Astrocyte (in vitro differentiated cells and primary cell): Measurements from ENCODE around the gene DDR1. TPM values are rescaled to one million over a fixed set of nuclear protein-coding genes. Genes with fewer than 3 reads are reported as not detected.
A peak's percentile ranks its signal among the peaks of the same experiment; 100 is the strongest.

Source experiments
- DNase-seq: peaks from one replicate; pipeline ENCODE4 v3.0.0-alpha.2; 2010; ENCODE audit warnings: low read depth
- FAIRE-seq: peaks from 2 replicates; lab custom pipeline; 2011; peaks lifted over from hg19 to GRCh38; lab: Jason Lieb, UNC
- H2AFZ ChIP-seq: 2 replicates; pipeline ENCODE4 v1.6.0; 2012; ENCODE audit warnings: low read depth, low read length, inconsistent platforms
- H3K27ac ChIP-seq: 2 replicates; pipeline ENCODE4 v1.5.1; 2011; ENCODE audit warnings: low read depth, low read length, inconsistent platforms
- H3K27me3 ChIP-seq: 2 replicates; pipeline ENCODE4 v1.6.0; 2011; ENCODE audit warnings: low read length, inconsistent platforms; ENCODE audit not compliant: insufficient read depth
- H3K36me3 ChIP-seq: 2 replicates; pipeline ENCODE4 v1.5.1; 2011; ENCODE audit warnings: low read length, inconsistent platforms; ENCODE audit not compliant: insufficient read depth
- H3K4me1 ChIP-seq: 2 replicates; pipeline ENCODE4 v1.5.1; 2011; ENCODE audit warnings: low read length, inconsistent platforms; ENCODE audit not compliant: insufficient read depth
- H3K4me2 ChIP-seq: 2 replicates; pipeline ENCODE4 v1.6.0; 2012; ENCODE audit warnings: low read length, inconsistent platforms
- H3K4me3 ChIP-seq: 2 replicates; pipeline ENCODE4 v1.5.1; 2011; ENCODE audit warnings: low read depth, mild to moderate bottlenecking, low read length, inconsistent platforms; ENCODE audit not compliant: insufficient read depth
- H3K79me2 ChIP-seq: 2 replicates; pipeline ENCODE4 v1.6.0; 2012; ENCODE audit warnings: mild to moderate bottlenecking, low read length, inconsistent platforms; ENCODE audit not compliant: insufficient read depth
- H3K9ac ChIP-seq: 2 replicates; pipeline ENCODE4 v1.6.0; 2012; ENCODE audit warnings: mild to moderate bottlenecking, low read length, inconsistent platforms
- H3K9me3 ChIP-seq: 2 replicates; pipeline ENCODE4 v1.5.1; 2012; ENCODE audit warnings: low read depth, mild to moderate bottlenecking, low read length, inconsistent platforms; ENCODE audit not compliant: insufficient read depth
- H4K20me1 ChIP-seq: 2 replicates; pipeline ENCODE4 v1.6.0; 2012; ENCODE audit warnings: low read length, inconsistent platforms; ENCODE audit not compliant: insufficient read depth
- H3K27ac Mint-ChIP-seq: one replicate; pipeline ENCODE4 v1.8.0; 2021; ENCODE audit warnings: mild to moderate bottlenecking, mixed read lengths; ENCODE audit not compliant: unreplicated experiment
- H3K27me3 Mint-ChIP-seq: one replicate; pipeline ENCODE4 v1.8.0; 2021; ENCODE audit warnings: low read depth, mixed read lengths; ENCODE audit not compliant: unreplicated experiment
- H3K36me3 Mint-ChIP-seq: one replicate; pipeline ENCODE4 v1.8.0; 2021; ENCODE audit warnings: low read depth, mixed read lengths; ENCODE audit not compliant: unreplicated experiment
- H3K4me1 Mint-ChIP-seq: one replicate; pipeline ENCODE4 v1.8.0; 2021; ENCODE audit warnings: low read depth, mixed read lengths; ENCODE audit not compliant: unreplicated experiment
- H3K4me3 Mint-ChIP-seq: one replicate; pipeline ENCODE4 v1.8.0; 2021; ENCODE audit warnings: mild to moderate bottlenecking, moderate library complexity, mixed read lengths; ENCODE audit not compliant: unreplicated experiment
- H3K9me3 Mint-ChIP-seq: one replicate; pipeline ENCODE4 v1.8.0; 2021; ENCODE audit warnings: mild to moderate bottlenecking, mixed read lengths; ENCODE audit not compliant: unreplicated experiment
- CTCF ChIP-seq: IDR thresholded peaks from 2 replicates; pipeline ENCODE4 v1.5.1; 2011; ENCODE audit warnings: low read depth, mild to moderate bottlenecking, inconsistent platforms, low read length, moderate library complexity; ENCODE audit not compliant: insufficient read depth
- EZH2 ChIP-seq: IDR thresholded peaks from 2 replicates; pipeline ENCODE4 v1.6.1; 2012; ENCODE audit warnings: mild to moderate bottlenecking, low read length, inconsistent platforms; ENCODE audit not compliant: insufficient read depth
- total RNA-seq: library from RNA; stranded (reverse); gene quantifications from 2 replicates; pipeline ENCODE4 v1.2.1, GENCODE V29; 2021

DDR1 gene
- total RNA-seq, 1 donor from 2014 or later = 144 TPM

GRCh38 chr6:30889496-30889885 is 5.2 kb downstream of the DDR1 start:
- no peaks in the 10 kb centered on the region for H3K27me3 Mint-ChIP-seq
- no peak for DNase-seq
- Histone ChIP-seq H3K27me3 (no peaks in the 10 kb centered on the region), H3K4me2 (no peak overlapping the region), H3K4me3 (no peak overlapping the region), H2AFZ (no peak overlapping the region), H3K27ac (no peak overlapping the region), H3K79me2 (peaks cover 54% of the 10 kb centered on the region), H3K9me3 (no peaks in the 10 kb centered on the region), H3K4me1 (peaks cover 45% of the 10 kb centered on the region), H3K9ac (no peak overlapping the region), H4K20me1 (peaks cover 17% of the 10 kb centered on the region), H3K36me3 (no peaks in the 10 kb centered on the region)
- peaks cover 41% of the 10 kb centered on the region for H3K4me1 Mint-ChIP-seq
- H3K27ac Mint-ChIP-seq = peak overlapping the region; percentile 91
- H3K9me3 Mint-ChIP-seq = no peaks in the 10 kb centered on the region
- TF ChIP-seq CTCF (no peak), EZH2 (no peak)
- peaks cover 29% of the 10 kb centered on the region for H3K36me3 Mint-ChIP-seq
- no peak for FAIRE-seq
- peak overlapping the region; percentile 50 for H3K4me3 Mint-ChIP-seq

DNA sequence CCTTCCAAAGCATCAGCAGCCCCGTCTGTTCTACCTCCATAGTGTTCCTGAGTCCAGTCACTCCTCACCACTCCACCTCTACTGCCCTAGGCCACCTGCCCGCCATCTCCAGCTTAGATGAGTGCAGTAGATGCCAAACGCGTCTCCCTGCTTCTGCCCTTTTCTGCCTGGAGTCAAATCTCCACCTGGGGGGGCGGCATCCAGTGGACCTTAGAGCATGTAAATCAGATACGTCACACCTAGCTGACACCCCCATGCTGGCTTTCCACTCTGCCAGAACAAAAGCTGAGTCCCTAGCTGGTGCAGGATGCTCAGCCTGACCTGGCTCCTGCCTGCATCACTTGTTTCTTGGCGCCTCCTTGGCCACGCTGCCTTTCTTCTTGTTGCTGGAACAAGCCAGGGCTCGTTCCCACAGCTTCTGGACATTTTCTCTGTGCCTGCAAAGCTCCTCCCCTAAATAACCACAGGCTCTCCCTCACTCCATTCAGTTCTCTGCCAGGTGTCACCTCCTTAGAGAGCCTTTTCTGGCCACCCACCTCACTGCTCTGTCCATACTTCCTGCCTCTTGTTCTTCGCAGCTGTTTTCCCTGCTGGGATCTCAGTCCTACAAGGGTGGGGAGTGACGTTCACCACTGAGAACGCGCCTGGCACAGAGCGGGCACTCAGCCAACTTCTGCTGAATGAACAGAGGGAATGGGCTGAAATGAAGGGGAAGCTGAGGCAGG is 5.8 kb downstream of the DDR1 start:
- no peak for TF ChIP-seq CTCF
- no peak for TF ChIP-seq EZH2
- no peak overlapping the region for H3K27ac ChIP-seq
- peaks cover 23% of the 10 kb centered on the region for H4K20me1 ChIP-seq
- Mint-ChIP-seq H3K4me3 (peak overlapping the region; percentile 50), H3K27ac (peak overlapping the region; percentile 91), H3K27me3 (no peaks in the 10 kb centered on the region), H3K9me3 (no peaks in the 10 kb centered on the region), H3K36me3 (peaks cover 35% of the 10 kb centered on the region), H3K4me1 (peaks cover 41% of the 10 kb centered on the region)
- no peaks in the 10 kb centered on the region for H3K27me3 ChIP-seq
- FAIRE-seq (no peak), DNase-seq (peak; percentile 37)
- H2AFZ ChIP-seq = no peak overlapping the region
- no peak overlapping the region for H3K9ac ChIP-seq
- H3K79me2 ChIP-seq = peaks cover 51% of the 10 kb centered on the region
- peaks cover 42% of the 10 kb centered on the region for H3K4me1 ChIP-seq
- no peak overlapping the region for H3K4me3 ChIP-seq
- H3K36me3 ChIP-seq = peaks cover 3% of the 10 kb centered on the region
- no peaks in the 10 kb centered on the region for H3K9me3 ChIP-seq
- H3K4me2 ChIP-seq = no peak overlapping the region
